Astrocyte (in vitro differentiated cells and primary cell): Measurements from ENCODE around the gene RSF1. TPM values are rescaled to one million over a fixed set of nuclear protein-coding genes. Genes with fewer than 3 reads are reported as not detected.

ENCODE experiments used
- DNase-seq: peaks from one replicate; pipeline ENCODE4 v3.0.0-alpha.2; 2010; ENCODE audit warnings: low read depth
- FAIRE-seq: peaks from 2 replicates; lab custom pipeline; 2011; peaks lifted over from hg19 to GRCh38; lab: Jason Lieb, UNC
- H2AFZ ChIP-seq: 2 replicates; pipeline ENCODE4 v1.6.0; 2012; ENCODE audit warnings: low read depth, low read length, inconsistent platforms
- H3K27ac ChIP-seq: 2 replicates; pipeline ENCODE4 v1.5.1; 2011; ENCODE audit warnings: low read depth, low read length, inconsistent platforms
- H3K27me3 ChIP-seq: 2 replicates; pipeline ENCODE4 v1.6.0; 2011; ENCODE audit warnings: low read length, inconsistent platforms; ENCODE audit not compliant: insufficient read depth
- H3K36me3 ChIP-seq: 2 replicates; pipeline ENCODE4 v1.5.1; 2011; ENCODE audit warnings: low read length, inconsistent platforms; ENCODE audit not compliant: insufficient read depth
- H3K4me1 ChIP-seq: 2 replicates; pipeline ENCODE4 v1.5.1; 2011; ENCODE audit warnings: low read length, inconsistent platforms; ENCODE audit not compliant: insufficient read depth
- H3K4me2 ChIP-seq: 2 replicates; pipeline ENCODE4 v1.6.0; 2012; ENCODE audit warnings: low read length, inconsistent platforms
- H3K4me3 ChIP-seq: 2 replicates; pipeline ENCODE4 v1.5.1; 2011; ENCODE audit warnings: low read depth, mild to moderate bottlenecking, low read length, inconsistent platforms; ENCODE audit not compliant: insufficient read depth
- H3K79me2 ChIP-seq: 2 replicates; pipeline ENCODE4 v1.6.0; 2012; ENCODE audit warnings: mild to moderate bottlenecking, low read length, inconsistent platforms; ENCODE audit not compliant: insufficient read depth
- H3K9ac ChIP-seq: 2 replicates; pipeline ENCODE4 v1.6.0; 2012; ENCODE audit warnings: mild to moderate bottlenecking, low read length, inconsistent platforms
- H3K9me3 ChIP-seq: 2 replicates; pipeline ENCODE4 v1.5.1; 2012; ENCODE audit warnings: low read depth, mild to moderate bottlenecking, low read length, inconsistent platforms; ENCODE audit not compliant: insufficient read depth
- H4K20me1 ChIP-seq: 2 replicates; pipeline ENCODE4 v1.6.0; 2012; ENCODE audit warnings: low read length, inconsistent platforms; ENCODE audit not compliant: insufficient read depth
- H3K27ac Mint-ChIP-seq: one replicate; pipeline ENCODE4 v1.8.0; 2021; ENCODE audit warnings: mild to moderate bottlenecking, mixed read lengths; ENCODE audit not compliant: unreplicated experiment
- H3K27me3 Mint-ChIP-seq: one replicate; pipeline ENCODE4 v1.8.0; 2021; ENCODE audit warnings: low read depth, mixed read lengths; ENCODE audit not compliant: unreplicated experiment
- H3K36me3 Mint-ChIP-seq: one replicate; pipeline ENCODE4 v1.8.0; 2021; ENCODE audit warnings: low read depth, mixed read lengths; ENCODE audit not compliant: unreplicated experiment
- H3K4me1 Mint-ChIP-seq: one replicate; pipeline ENCODE4 v1.8.0; 2021; ENCODE audit warnings: low read depth, mixed read lengths; ENCODE audit not compliant: unreplicated experiment
- H3K4me3 Mint-ChIP-seq: one replicate; pipeline ENCODE4 v1.8.0; 2021; ENCODE audit warnings: mild to moderate bottlenecking, moderate library complexity, mixed read lengths; ENCODE audit not compliant: unreplicated experiment
- H3K9me3 Mint-ChIP-seq: one replicate; pipeline ENCODE4 v1.8.0; 2021; ENCODE audit warnings: mild to moderate bottlenecking, mixed read lengths; ENCODE audit not compliant: unreplicated experiment
- EZH2 ChIP-seq: IDR thresholded peaks from 2 replicates; pipeline ENCODE4 v1.6.1; 2012; ENCODE audit warnings: mild to moderate bottlenecking, low read length, inconsistent platforms; ENCODE audit not compliant: insufficient read depth
- total RNA-seq: library from RNA; stranded (reverse); gene quantifications from 2 replicates; pipeline ENCODE4 v1.2.1, GENCODE V29; 2021
- TF ChIP-seq, protein P1 (sequence below): IDR thresholded peaks from 2 replicates; pipeline ENCODE4 v1.5.1; 2011; ENCODE audit warnings: low read depth, mild to moderate bottlenecking, inconsistent platforms, low read length, moderate library complexity; ENCODE audit not compliant: insufficient read depth

The RSF1 gene
- total RNA-seq, 1 donor from 2014 or later, result 84.0 TPM

- DNase-seq (no peak), FAIRE-seq (no peak)
- Histone ChIP-seq H4K20me1 (peaks cover 89% of the 10 kb centered on the region), H3K4me3 (no peak overlapping the region), H3K9me3 (no peaks in the 10 kb centered on the region), H2AFZ (no peak overlapping the region), H3K79me2 (peaks cover 91% of the 10 kb centered on the region), H3K4me2 (no peak overlapping the region), H3K36me3 (no peaks in the 10 kb centered on the region), H3K4me1 (no peaks in the 10 kb centered on the region), H3K27ac (no peak overlapping the region), H3K9ac (no peak overlapping the region), H3K27me3 (no peaks in the 10 kb centered on the region)
- Mint-ChIP-seq H3K9me3 (no peaks in the 10 kb centered on the region), H3K36me3 (no peaks in the 10 kb centered on the region), H3K27ac (no peak overlapping the region), H3K4me3 (no peak overlapping the region), H3K27me3 (no peaks in the 10 kb centered on the region), H3K4me1 (peaks cover 8% of the 10 kb centered on the region)
- TF ChIP-seq, protein P1, sequence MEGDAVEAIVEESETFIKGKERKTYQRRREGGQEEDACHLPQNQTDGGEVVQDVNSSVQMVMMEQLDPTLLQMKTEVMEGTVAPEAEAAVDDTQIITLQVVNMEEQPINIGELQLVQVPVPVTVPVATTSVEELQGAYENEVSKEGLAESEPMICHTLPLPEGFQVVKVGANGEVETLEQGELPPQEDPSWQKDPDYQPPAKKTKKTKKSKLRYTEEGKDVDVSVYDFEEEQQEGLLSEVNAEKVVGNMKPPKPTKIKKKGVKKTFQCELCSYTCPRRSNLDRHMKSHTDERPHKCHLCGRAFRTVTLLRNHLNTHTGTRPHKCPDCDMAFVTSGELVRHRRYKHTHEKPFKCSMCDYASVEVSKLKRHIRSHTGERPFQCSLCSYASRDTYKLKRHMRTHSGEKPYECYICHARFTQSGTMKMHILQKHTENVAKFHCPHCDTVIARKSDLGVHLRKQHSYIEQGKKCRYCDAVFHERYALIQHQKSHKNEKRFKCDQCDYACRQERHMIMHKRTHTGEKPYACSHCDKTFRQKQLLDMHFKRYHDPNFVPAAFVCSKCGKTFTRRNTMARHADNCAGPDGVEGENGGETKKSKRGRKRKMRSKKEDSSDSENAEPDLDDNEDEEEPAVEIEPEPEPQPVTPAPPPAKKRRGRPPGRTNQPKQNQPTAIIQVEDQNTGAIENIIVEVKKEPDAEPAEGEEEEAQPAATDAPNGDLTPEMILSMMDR, result no peak
- no peak for TF ChIP-seq EZH2
Observed at GRCh38 chr11:77783025-77783424, 37.5 kb downstream of the RSF1 start.

- Mint-ChIP-seq H3K4me3 (no peak overlapping the region), H3K4me1 (peaks cover 10% of the 10 kb centered on the region), H3K9me3 (no peaks in the 10 kb centered on the region), H3K36me3 (no peaks in the 10 kb centered on the region), H3K27ac (no peak overlapping the region), H3K27me3 (no peaks in the 10 kb centered on the region)
- DNase-seq (peak; percentile 29), FAIRE-seq (no peak)
- Histone ChIP-seq H3K27ac (no peak overlapping the region), H3K4me1 (no peaks in the 10 kb centered on the region), H3K27me3 (no peaks in the 10 kb centered on the region), H3K4me3 (no peak overlapping the region), H2AFZ (no peak overlapping the region), H3K9me3 (no peaks in the 10 kb centered on the region), H3K79me2 (peaks cover 92% of the 10 kb centered on the region), H3K36me3 (no peaks in the 10 kb centered on the region), H3K9ac (no peak overlapping the region), H4K20me1 (peaks cover 89% of the 10 kb centered on the region), H3K4me2 (no peak overlapping the region)
- TF ChIP-seq, protein P1, result no peak
- no peak for TF ChIP-seq EZH2
Observed at GRCh38 chr11:77779935-77780334, 40.6 kb downstream of the RSF1 start.

DNA sequence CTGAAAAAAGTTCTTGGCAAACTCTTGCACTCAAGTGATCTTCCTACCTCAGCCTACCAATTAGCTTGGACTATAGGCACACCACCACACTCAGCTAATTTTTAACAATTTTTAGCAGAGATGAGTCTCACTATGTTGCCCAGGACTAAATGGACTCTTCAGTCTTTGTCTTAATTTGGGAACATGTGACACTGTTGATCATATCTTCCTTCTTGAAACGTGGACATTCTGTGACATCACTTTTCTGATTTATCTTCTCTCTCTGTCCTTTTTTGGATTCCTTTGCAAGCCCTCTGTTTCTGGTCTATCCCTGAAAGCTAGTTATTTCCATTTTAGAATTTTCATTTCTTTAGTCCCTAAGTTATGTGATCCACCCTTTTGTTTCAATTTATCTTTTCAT lies 42.0 kb downstream of the RSF1 start:
- TF ChIP-seq, protein P1, result no peak
- TF ChIP-seq EZH2, result no peak
- H3K27me3 ChIP-seq, result no peaks in the 10 kb centered on the region
- no peak overlapping the region for H3K27ac ChIP-seq
- H3K9me3 ChIP-seq, result no peaks in the 10 kb centered on the region
- FAIRE-seq, result no peak
- Mint-ChIP-seq H3K36me3 (no peaks in the 10 kb centered on the region), H3K4me1 (peaks cover 10% of the 10 kb centered on the region), H3K27me3 (no peaks in the 10 kb centered on the region), H3K9me3 (no peaks in the 10 kb centered on the region), H3K27ac (no peak overlapping the region), H3K4me3 (no peak overlapping the region)
- H2AFZ ChIP-seq, result no peak overlapping the region
- H4K20me1 ChIP-seq, result peaks cover 88% of the 10 kb centered on the region
- no peak overlapping the region for H3K9ac ChIP-seq
- H3K4me1 ChIP-seq, result no peaks in the 10 kb centered on the region
- DNase-seq, result no peak
- no peak overlapping the region for H3K4me3 ChIP-seq
- H3K4me2 ChIP-seq, result no peak overlapping the region
- H3K36me3 ChIP-seq, result no peaks in the 10 kb centered on the region
- H3K79me2 ChIP-seq, result peaks cover 86% of the 10 kb centered on the region
